Colonic mucosa (tissue), 4 donors: ENCODE results near the gene IFNAR1. TPM values are rescaled to one million over a fixed set of nuclear protein-coding genes. Genes with fewer than 3 reads are reported as not detected.

Experiments
- DNase-seq: peaks from one replicate; pipeline ENCODE4 v3.0.0-alpha.2; 2020
- H3K27ac ChIP-seq: fragments of 200-600 bp; one replicate; pipeline ENCODE4 v1.8.0; 2021
- H3K27me3 ChIP-seq: fragments of 200-600 bp; one replicate; pipeline ENCODE4 v1.8.0; 2021
- H3K36me3 ChIP-seq: fragments of 200-600 bp; one replicate; pipeline ENCODE4 v1.8.0; 2021
- H3K4me1 ChIP-seq: fragments of 200-600 bp; one replicate; pipeline ENCODE4 v1.8.0; 2021; ENCODE audit warnings: mild to moderate bottlenecking
- H3K4me3 ChIP-seq: fragments of 200-600 bp; one replicate; pipeline ENCODE4 v1.8.0; 2021
- H3K9ac ChIP-seq, 2 donors: one replicate each; pipeline ENCODE4 v1.7.0; 2013; ENCODE audit warnings: control low read depth in 2 of 2, low read depth in 2 of 2, low read length in 2 of 2
- H3K9me3 ChIP-seq: fragments of 200-600 bp; one replicate; pipeline ENCODE4 v1.8.0; 2021
- CTCF ChIP-seq: fragments of 200-600 bp; IDR thresholded peaks from one replicate; pipeline ENCODE4 v1.8.0; 2022; ENCODE audit warnings: antibody characterized with exemption, mild to moderate bottlenecking
- intact Hi-C: fragments of 100-400 bp; cut with DNase I; formaldehyde crosslinking; loops from one replicate; pipeline ENCODE4 v1.14.1; 2022
- total RNA-seq, 2 donors: library from RNA; stranded (reverse); fragmentation: NEBNext Ultra II Directional in 1 of 2; extraction: Animal tissue kit (Norgen Biotek cat#: 25700) in 1 of 2; gene quantifications; one replicate each; pipeline ENCODE4 v1.2.1, GENCODE V29; 2021
- donor health status: healthy.
- donor health status: DM: no; HTN: no; CAD: no.
- donor health status: DM: no; HTN: no; CAD: no.

The IFNAR1 gene
- total RNA-seq, 2 donors from 2014 or later = 32.3 to 62.2 TPM

GRCh38 chr21:33396951-33397350, 72.2 kb downstream of the IFNAR1 start:
- Histone ChIP-seq H3K27ac (no peak overlapping the region), H3K9ac (no peak overlapping the region), H3K27me3 (no peaks in the 10 kb centered on the region), H3K9me3 (no peaks in the 10 kb centered on the region), H3K36me3 (no peaks in the 10 kb centered on the region), H3K4me1 (no peaks in the 10 kb centered on the region), H3K4me3 (no peak overlapping the region)
- no peak for DNase-seq
- TF ChIP-seq CTCF = no peak
- intact Hi-C loops = no loop called here

GRCh38 chr21:33397717-33398116, 72.9 kb downstream of the IFNAR1 start:
- intact Hi-C loops = no loop called here
- Histone ChIP-seq H3K9ac (no peak overlapping the region), H3K27ac (no peak overlapping the region), H3K4me3 (no peak overlapping the region), H3K36me3 (no peaks in the 10 kb centered on the region), H3K9me3 (no peaks in the 10 kb centered on the region), H3K27me3 (no peaks in the 10 kb centered on the region), H3K4me1 (no peaks in the 10 kb centered on the region)
- TF ChIP-seq CTCF = no peak
- no peak for DNase-seq

GRCh38 chr21:33398361-33398760, 73.6 kb downstream of the IFNAR1 start:
- Histone ChIP-seq H3K36me3 (no peaks in the 10 kb centered on the region), H3K4me1 (no peaks in the 10 kb centered on the region), H3K9me3 (no peaks in the 10 kb centered on the region), H3K9ac (no peak overlapping the region), H3K27ac (no peak overlapping the region), H3K27me3 (no peaks in the 10 kb centered on the region), H3K4me3 (no peak overlapping the region)
- no peak for DNase-seq
- intact Hi-C loops = no loop called here
- no peak for TF ChIP-seq CTCF

GRCh38 chr21:33401630-33401992, 76.8 kb downstream of the IFNAR1 start:
- intact Hi-C loops = no loop called here
- no peak overlapping the region for H3K4me3 ChIP-seq
- H3K9me3 ChIP-seq = no peaks in the 10 kb centered on the region
- no peak for TF ChIP-seq CTCF
- H3K9ac ChIP-seq = no peak overlapping the region
- H3K36me3 ChIP-seq = no peaks in the 10 kb centered on the region
- DNase-seq = no peak
- H3K27me3 ChIP-seq = no peaks in the 10 kb centered on the region
- peak overlapping the region; percentile 85 for H3K27ac ChIP-seq
- peaks cover 9% of the 10 kb centered on the region for H3K4me1 ChIP-seq

GRCh38 chr21:33402001-33402979, 77.5 kb downstream of the IFNAR1 start:
- Histone ChIP-seq H3K9ac (peak overlapping the region; percentile 26 to 72), H3K27me3 (no peaks in the 10 kb centered on the region), H3K36me3 (no peaks in the 10 kb centered on the region), H3K27ac (peak overlapping the region; percentile 85), H3K9me3 (no peaks in the 10 kb centered on the region), H3K4me3 (peak overlapping the region; percentile 82), H3K4me1 (peaks cover 9% of the 10 kb centered on the region)
- intact Hi-C loops = no loop called here
- DNase-seq = peak; percentile 53
- no peak for TF ChIP-seq CTCF
